Esophagus muscularis mucosa (tissue), 4 donors: ENCODE data around the gene RPH3AL.
A peak's percentile ranks its signal among the peaks of the same experiment; 100 is the strongest.

ENCODE experiments used
- EP300 ChIP-seq: sonication (generic); formaldehyde crosslinking; IDR thresholded peaks from one replicate; pipeline ENCODE4 v1.6.1; 2017; ENCODE audit warnings: antibody characterized with exemption
- POLR2A ChIP-seq: fragments of 450-650 bp; IDR thresholded peaks from one replicate; pipeline ENCODE4 v1.6.1; 2017; ENCODE audit warnings: antibody characterized with exemption, moderate library complexity, mild to moderate bottlenecking, low read depth
- POLR2AphosphoS5 ChIP-seq, 2 donors: sonication (generic); formaldehyde crosslinking; IDR thresholded peaks; one replicate each; pipeline ENCODE4 v1.6.1; 2017; ENCODE audit warnings: antibody characterized with exemption in 2 of 2
- TF ChIP-seq, protein P1 (sequence below), 3 experiments: fragments of 200-600 bp in 2 of 3; fragments of 450-650 bp in 1 of 3; sonication (generic) in 2 of 3; IDR thresholded peaks; one replicate each; pipeline ENCODE4 v1.5.1; 2017 to 2019; ENCODE audit warnings: antibody characterized with exemption in 3 of 3, mild to moderate bottlenecking in 2 of 3, moderate library complexity in 1 of 3

DNA sequence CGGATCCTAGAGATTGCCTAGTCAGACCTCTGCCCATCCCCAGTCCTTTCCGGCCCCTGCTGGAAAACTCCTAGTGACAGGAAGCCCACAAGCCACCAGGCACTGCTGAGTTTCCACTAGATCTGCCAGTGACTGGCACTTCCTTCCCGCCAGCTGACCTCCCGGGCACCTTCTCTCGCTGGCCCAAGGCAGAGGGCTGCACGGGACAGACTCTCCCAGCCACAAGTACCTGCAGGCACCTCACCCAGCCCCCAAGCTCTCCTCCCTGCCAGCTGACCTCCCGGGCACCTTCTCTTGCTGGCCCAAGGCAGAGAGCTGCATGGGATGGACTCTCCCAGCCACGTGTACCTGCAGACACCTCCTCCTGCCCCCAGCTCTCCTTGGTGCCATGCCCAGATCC lies 104.8 kb downstream of the RPH3AL start:
- TF ChIP-seq, protein P1, sequence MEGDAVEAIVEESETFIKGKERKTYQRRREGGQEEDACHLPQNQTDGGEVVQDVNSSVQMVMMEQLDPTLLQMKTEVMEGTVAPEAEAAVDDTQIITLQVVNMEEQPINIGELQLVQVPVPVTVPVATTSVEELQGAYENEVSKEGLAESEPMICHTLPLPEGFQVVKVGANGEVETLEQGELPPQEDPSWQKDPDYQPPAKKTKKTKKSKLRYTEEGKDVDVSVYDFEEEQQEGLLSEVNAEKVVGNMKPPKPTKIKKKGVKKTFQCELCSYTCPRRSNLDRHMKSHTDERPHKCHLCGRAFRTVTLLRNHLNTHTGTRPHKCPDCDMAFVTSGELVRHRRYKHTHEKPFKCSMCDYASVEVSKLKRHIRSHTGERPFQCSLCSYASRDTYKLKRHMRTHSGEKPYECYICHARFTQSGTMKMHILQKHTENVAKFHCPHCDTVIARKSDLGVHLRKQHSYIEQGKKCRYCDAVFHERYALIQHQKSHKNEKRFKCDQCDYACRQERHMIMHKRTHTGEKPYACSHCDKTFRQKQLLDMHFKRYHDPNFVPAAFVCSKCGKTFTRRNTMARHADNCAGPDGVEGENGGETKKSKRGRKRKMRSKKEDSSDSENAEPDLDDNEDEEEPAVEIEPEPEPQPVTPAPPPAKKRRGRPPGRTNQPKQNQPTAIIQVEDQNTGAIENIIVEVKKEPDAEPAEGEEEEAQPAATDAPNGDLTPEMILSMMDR (IDR thresholded peaks at IDR 0.05) = no peak
- TF ChIP-seq POLR2AphosphoS5 (IDR thresholded peaks at IDR 0.05) (peak; percentile 24 to 26), POLR2A (no peak), EP300 (no peak)
